ENCODE data around the gene FRMPD4.
A peak's percentile ranks its signal among the peaks of the same experiment; 100 is the strongest.

DNA sequence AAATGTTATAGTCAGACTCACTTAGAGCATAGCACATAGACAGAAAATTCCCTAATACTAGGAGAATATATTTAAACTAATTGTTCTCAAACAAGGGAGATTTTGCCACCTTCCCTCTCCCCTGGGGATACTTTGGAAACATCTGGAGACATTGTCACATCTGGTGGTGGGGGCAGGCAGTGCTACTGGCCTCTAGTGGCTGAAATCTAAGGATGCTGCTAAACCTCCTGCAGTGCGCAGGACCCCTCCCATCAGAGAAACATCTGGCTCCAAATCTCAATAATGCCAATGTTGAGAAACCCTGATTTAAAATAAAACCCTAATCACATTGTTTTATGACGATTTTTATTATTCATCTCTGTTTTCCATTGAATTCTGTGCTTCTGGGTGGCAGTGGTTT lies 244.9 kb downstream of the FRMPD4 start:
- TF ChIP-seq, protein P1, sequence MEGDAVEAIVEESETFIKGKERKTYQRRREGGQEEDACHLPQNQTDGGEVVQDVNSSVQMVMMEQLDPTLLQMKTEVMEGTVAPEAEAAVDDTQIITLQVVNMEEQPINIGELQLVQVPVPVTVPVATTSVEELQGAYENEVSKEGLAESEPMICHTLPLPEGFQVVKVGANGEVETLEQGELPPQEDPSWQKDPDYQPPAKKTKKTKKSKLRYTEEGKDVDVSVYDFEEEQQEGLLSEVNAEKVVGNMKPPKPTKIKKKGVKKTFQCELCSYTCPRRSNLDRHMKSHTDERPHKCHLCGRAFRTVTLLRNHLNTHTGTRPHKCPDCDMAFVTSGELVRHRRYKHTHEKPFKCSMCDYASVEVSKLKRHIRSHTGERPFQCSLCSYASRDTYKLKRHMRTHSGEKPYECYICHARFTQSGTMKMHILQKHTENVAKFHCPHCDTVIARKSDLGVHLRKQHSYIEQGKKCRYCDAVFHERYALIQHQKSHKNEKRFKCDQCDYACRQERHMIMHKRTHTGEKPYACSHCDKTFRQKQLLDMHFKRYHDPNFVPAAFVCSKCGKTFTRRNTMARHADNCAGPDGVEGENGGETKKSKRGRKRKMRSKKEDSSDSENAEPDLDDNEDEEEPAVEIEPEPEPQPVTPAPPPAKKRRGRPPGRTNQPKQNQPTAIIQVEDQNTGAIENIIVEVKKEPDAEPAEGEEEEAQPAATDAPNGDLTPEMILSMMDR (conservative IDR thresholded peaks at IDR 0.05), result peak; percentile 38
- no peak for TF ChIP-seq ZFX (IDR thresholded peaks at IDR 0.05)
